GM12864 (cell line): Measurements from ENCODE around the gene MIX23.

Source experiments
- DNase-seq: peaks from one replicate; pipeline ENCODE4 v3.0.0-alpha.2; 2011; ENCODE audit warnings: low read depth
- H3K4me3 ChIP-seq: 2 replicates; pipeline ENCODE4 v1.5.1; 2011; ENCODE audit warnings: mild to moderate bottlenecking, low read depth, low read length, control low read depth
- TF ChIP-seq, protein P1 (sequence below): IDR thresholded peaks from 2 replicates; pipeline ENCODE4 v1.5.1; 2011; ENCODE audit warnings: low read depth, mild to moderate bottlenecking, moderate library complexity, low read length, control low read depth, inconsistent platforms; ENCODE audit errors: missing control alignments

MIX23 gene

DNA sequence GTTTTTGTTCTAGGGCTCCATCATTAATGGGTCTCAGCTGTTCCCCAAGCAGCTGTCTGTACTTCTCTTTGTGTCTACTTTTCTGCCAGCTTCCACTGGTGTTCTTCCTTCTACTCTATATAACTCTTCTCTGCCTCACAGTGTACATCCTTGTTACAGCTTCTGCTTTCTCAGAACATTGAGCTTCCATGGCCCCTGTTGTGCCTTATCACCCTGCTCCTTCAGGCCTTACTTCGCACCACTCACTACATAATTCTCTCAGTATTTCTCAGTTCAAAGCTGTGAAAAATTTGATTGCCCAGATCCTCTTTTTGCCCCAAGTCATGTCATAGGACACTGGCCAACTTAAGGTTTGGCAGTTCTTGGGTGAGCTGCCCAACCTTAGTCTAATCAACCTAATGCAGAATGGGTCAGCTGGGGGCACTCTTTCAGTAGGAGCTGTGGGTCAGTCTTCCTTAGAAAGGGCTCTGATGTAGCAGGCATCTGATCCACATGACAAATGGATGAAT is 29.1 kb downstream of the MIX23 start:
- H3K4me3 ChIP-seq: no peak overlapping the region
- DNase-seq: no peak
- TF ChIP-seq, protein P1, sequence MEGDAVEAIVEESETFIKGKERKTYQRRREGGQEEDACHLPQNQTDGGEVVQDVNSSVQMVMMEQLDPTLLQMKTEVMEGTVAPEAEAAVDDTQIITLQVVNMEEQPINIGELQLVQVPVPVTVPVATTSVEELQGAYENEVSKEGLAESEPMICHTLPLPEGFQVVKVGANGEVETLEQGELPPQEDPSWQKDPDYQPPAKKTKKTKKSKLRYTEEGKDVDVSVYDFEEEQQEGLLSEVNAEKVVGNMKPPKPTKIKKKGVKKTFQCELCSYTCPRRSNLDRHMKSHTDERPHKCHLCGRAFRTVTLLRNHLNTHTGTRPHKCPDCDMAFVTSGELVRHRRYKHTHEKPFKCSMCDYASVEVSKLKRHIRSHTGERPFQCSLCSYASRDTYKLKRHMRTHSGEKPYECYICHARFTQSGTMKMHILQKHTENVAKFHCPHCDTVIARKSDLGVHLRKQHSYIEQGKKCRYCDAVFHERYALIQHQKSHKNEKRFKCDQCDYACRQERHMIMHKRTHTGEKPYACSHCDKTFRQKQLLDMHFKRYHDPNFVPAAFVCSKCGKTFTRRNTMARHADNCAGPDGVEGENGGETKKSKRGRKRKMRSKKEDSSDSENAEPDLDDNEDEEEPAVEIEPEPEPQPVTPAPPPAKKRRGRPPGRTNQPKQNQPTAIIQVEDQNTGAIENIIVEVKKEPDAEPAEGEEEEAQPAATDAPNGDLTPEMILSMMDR: no peak

DNA sequence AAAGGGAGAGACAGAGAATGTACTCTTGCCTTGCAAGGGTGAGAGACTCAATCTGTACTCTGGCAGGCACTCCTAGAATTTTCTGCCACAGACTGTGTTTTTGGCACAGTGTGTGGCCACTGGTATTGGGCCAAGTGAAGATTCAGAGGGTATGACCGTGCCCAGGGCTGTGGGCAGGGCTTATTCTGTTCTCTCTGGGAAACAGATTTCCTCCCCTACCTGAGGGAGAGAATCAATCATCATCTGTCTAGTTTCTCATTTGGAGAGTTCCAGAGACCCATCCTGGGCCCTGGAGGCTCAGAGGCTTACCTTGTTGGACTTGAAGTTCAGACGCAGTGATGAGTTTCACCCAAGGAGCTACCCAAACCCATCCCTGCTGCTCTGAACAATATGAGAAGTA is 29.8 kb downstream of the MIX23 start:
- DNase-seq: no peak
- TF ChIP-seq, protein P1: no peak
- H3K4me3 ChIP-seq: no peak overlapping the region

DNA sequence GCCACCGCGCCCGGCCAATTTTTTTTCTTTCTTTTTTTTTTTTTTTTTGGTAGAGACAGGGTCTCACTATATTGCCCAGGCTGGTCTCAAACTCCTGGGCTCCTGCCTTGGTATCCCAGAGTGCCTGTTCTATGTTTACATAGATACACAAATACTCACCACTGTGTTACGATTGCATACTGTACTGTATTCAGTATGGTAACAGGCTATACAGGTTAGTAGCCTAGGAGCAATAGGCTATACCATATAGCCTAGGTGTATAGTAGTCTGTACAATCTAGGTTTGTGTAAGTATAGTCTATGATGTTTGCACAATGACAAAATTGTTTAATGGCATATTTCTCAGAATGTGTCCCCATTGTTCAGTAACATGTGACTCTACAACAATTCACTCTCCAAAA is 31.4 kb downstream of the MIX23 start:
- TF ChIP-seq, protein P1: no peak
- no peak overlapping the region for H3K4me3 ChIP-seq
- DNase-seq: no peak

DNA sequence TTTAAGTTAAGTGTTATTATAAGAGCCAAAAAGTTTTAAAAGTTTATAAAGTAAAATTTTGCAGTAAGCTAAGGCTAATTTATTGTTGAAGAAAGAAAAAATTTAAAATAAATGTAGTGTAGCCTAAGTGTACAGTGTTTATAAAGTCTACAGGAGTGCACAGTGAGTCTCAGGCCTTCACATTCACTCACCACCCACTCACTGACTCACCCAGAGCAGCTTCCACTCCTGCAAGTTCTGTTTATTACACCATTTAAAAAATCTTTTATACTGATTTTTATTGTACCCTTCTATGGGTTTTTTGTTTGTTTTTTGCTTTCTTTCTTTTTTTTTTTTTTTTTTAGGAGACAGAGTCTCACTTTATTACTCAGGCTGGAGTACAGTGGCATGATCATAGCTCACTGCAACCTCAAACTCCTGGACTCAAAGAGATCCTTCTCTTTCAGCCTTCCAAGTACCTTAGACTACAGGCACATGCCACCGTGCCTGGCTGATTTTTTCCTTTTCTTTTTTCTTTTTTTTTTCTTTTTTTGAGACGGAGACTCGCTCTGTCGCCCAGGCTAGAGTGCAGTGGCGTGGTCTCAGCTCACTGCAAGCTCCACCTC is 32.1 kb downstream of the MIX23 start:
- DNase-seq: no peak
- TF ChIP-seq, protein P1: no peak
- H3K4me3 ChIP-seq: no peak overlapping the region

DNA sequence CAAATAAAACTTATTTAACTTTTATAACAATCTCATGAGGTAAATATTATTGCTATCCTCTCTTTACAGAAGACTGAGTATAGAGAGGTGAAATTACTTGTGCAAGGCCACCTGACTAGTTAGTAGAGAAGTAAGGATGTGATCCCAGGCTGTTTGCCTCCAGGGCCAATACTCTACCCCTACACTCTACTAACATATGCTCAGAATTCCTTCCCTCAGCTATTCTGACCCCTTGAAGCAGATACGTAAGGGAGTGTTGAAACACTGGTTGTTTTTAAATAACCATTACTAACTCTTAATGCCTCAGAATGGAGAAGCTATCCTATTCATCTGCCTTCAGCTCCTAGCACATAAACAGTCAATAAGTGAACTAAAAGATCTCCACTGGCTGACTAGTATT is 33.9 kb downstream of the MIX23 start:
- TF ChIP-seq, protein P1: no peak
- H3K4me3 ChIP-seq: no peak overlapping the region
- DNase-seq: no peak

DNA sequence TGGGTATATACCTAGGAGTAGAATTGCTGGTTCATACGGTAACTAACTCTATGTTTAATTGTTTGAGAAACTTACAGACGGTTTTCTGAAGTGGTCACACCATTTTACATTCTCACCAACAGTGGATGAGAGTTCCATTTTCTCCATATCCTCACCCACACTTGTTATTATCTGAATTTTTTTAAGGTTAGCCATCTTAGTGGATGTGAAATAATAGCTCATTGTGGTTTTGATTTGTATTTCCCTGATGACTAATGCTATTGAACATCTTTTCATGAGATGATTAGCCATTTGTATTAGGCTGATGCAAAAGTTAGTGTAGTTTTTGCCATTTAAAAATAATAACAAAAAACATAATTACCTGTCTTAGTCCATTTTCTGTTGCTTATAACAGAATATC is 39.4 kb downstream of the MIX23 start:
- no peak for DNase-seq
- H3K4me3 ChIP-seq: no peak overlapping the region

More for the DNA sequence above, 39.4 kb downstream of the MIX23 start:
- TF ChIP-seq, protein P1: no peak
